Measurements from ENCODE around the gene NAV3.

The NAV3 gene

GRCh38 chr12:78120866-78121560 is 290.3 kb downstream of the NAV3 start:
- peak; percentile 35 for DNase-seq

GRCh38 chr12:78121969-78122610 is 291.4 kb downstream of the NAV3 start:
- peak; percentile 77 for DNase-seq

- no peak for DNase-seq
Observed at GRCh38 chr12:78128211-78128610, 297.5 kb downstream of the NAV3 start.

- DNase-seq, result no peak
Observed at GRCh38 chr12:78143717-78144116, 313.0 kb downstream of the NAV3 start.

- DNase-seq, result no peak
Observed at GRCh38 chr12:78145398-78145797, 314.7 kb downstream of the NAV3 start.

GRCh38 chr12:78146365-78146772 is 315.7 kb downstream of the NAV3 start:
- peak; percentile 66 for DNase-seq

GRCh38 chr12:78149459-78149858 is 318.8 kb downstream of the NAV3 start:
- DNase-seq, result peak; percentile 81

GRCh38 chr12:78155546-78155945 is 324.9 kb downstream of the NAV3 start:
- DNase-seq, result no peak

GRCh38 chr12:78156751-78157150 is 326.1 kb downstream of the NAV3 start:
- DNase-seq, result no peak

- DNase-seq, result no peak
Observed at GRCh38 chr12:78157199-78157598, 326.5 kb downstream of the NAV3 start.

- no peak for DNase-seq
Observed at GRCh38 chr12:78164154-78164553, 333.5 kb downstream of the NAV3 start.

- peak; percentile 71 for DNase-seq
Observed at GRCh38 chr12:78167510-78167909, 336.8 kb downstream of the NAV3 start.

GRCh38 chr12:78171061-78171460 is 340.4 kb downstream of the NAV3 start:
- DNase-seq, result no peak

GRCh38 chr12:78176643-78177042 is 345.9 kb downstream of the NAV3 start:
- peak; percentile 93 for DNase-seq

GRCh38 chr12:78177298-78177697 is 346.6 kb downstream of the NAV3 start:
- no peak for DNase-seq

- DNase-seq, result peak; percentile 79
Observed at GRCh38 chr12:78179346-78179745, 348.7 kb downstream of the NAV3 start.

- peak; percentile 69 for DNase-seq
Observed at GRCh38 chr12:78181544-78182162, 351.0 kb downstream of the NAV3 start.

GRCh38 chr12:78183824-78184223 is 353.1 kb downstream of the NAV3 start:
- no peak for DNase-seq

- no peak for DNase-seq
Observed at GRCh38 chr12:78185109-78185508, 354.4 kb downstream of the NAV3 start.

GRCh38 chr12:78185651-78186050 is 355.0 kb downstream of the NAV3 start:
- no peak for DNase-seq

GRCh38 chr12:78186670-78187069 is 356.0 kb downstream of the NAV3 start:
- no peak for DNase-seq

- DNase-seq, result no peak
Observed at GRCh38 chr12:78187741-78188140, 357.0 kb downstream of the NAV3 start.

- DNase-seq, result no peak
Observed at GRCh38 chr12:78189656-78190055, 359.0 kb downstream of the NAV3 start.

- DNase-seq, result no peak
Observed at GRCh38 chr12:78191611-78192010, 360.9 kb downstream of the NAV3 start.

Measured in NCI-H2227 treated with DMSO at 0.1 percent for 48 hours (cell line).